GM18951 (cell line): ENCODE results near the gene LRRC10B.
"Not testable (repeated sequence)": the region's sequence is repeated elsewhere in the genome, so short reads cannot be mapped to it uniquely, and the experiment has no call there.

Experiments used
- POLR2A ChIP-seq: IDR thresholded peaks from 4 replicates; pipeline ENCODE4 v1.6.1; 2011; ENCODE audit warnings: mild to moderate bottlenecking; ENCODE audit not compliant: insufficient read length, insufficient read depth; ENCODE audit errors: extremely low read depth
- in situ Hi-C: fragments of 300-500 bp; cut with MboI; formaldehyde crosslinking; loops from one replicate; pipeline ENCODE4 v1.12.0; 2022; ENCODE audit warnings: low sequenced_read_pairs, mixed read lengths, inconsistent platforms; ENCODE audit not compliant: unreplicated experiment

The LRRC10B gene

DNA sequence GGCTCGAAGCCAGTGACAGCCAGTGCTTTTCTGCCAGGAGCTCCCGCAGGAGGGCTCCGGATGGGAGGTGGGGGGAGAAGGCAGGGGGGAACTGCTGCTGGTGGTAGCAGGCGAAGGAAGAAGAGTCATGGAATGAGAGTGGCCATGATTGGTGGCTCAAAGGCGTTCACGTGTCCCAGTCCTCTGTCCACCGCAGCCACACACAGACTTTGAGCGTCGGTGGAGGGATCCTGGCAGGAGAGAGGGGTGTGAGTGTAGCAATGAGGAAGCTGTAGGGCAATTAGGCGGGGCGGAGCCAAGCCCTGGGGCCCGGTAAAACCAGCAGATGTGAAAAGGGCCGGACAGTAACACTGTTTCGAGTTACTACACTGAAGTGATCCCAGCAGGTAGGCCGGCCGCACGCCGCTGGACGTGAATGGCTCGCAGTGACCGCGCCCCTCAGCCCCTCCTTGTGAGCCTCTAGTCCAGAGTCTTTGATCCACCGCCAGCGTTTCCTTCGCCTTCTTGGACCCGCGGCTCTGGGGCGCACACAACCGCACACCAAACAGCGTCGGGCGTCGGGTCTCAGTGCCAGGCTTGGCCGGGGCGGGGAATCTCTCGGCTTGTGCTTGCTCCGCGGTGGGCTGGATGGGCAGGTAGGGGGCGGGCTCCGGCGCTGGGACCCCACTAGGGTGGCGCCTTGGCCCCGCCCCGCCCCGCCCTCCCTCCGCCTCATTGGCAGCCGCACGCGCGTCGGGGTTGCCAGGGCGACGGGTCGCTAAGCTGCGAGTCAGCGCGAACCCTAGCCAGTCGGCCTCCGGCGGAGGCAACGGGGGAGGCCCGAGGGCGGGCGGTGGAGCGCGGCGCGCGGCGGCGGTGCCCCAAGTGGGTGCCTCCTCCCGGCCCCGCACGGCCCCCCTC lies at the start of gene LRRC10B:
Gene LRRC10B (plus strand): TSS at position 788 of the 900 bp plus-strand sequence. CDS start 250 bp downstream, outside the sequence.
- in situ Hi-C loops: no loop called here
- no peak for TF ChIP-seq POLR2A

DNA sequence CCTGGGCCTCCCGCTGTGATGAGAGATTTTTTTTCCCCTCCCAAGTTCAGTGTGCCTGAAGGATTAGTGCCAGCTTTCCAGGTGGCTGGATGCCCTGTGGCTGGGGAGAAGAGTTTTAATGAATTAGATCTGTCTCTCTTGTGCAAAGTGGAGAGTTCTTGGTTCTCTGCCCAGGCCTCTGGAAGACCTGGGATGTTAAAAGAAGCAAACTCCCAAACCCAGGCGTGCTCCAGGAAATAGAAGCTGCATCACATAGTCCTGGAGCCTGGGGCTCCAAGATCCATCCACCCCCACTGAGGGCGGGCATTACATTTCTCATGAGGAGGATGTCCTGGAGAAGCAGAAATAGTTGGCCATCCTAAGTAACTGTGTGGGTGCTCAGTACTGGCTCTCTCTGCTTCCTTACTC lies 48.1 kb upstream of the LRRC10B start:
- no peak for TF ChIP-seq POLR2A
- in situ Hi-C loops: no loop called here

DNA sequence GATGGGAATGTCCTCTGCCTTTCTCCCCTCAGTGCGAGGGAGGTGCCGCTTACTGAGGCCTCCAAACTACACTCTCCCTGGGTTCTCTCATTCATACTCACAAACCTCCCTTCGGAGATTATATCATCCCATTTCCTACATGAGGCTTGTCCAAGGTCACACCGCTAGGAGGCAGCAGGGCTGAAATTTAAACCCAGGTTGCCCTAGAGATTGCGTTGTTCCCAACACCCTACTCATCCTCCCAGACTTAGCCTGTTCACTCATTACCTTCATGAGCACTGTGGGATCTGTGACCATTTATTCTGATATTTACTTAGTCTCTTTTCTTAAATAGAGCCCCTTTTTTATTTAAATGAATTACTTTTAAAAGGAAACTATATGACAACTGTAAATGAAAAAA lies 47.6 kb upstream of the LRRC10B start:
- in situ Hi-C loops: no loop called here
- TF ChIP-seq POLR2A: no peak

DNA sequence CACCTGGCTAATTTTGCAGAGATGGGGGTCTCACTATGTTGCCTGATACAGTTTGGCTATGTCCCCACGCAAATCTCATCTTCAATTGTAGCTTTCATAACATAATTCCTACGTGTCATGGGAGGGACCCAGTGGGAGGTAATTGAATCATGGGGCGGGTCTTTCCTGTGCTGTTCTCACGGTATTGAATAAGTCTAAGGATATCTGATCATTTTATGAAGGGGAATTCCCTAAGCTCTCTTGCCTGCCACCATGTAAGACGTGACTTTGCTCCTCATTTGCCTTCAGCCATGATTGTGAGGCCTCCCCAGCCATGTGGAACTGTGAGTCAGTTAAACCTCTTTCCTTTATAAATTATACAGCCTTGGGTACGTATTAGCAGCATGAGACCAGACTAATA lies 40.9 kb upstream of the LRRC10B start:
- in situ Hi-C loops: not testable (repeated sequence)

DNA sequence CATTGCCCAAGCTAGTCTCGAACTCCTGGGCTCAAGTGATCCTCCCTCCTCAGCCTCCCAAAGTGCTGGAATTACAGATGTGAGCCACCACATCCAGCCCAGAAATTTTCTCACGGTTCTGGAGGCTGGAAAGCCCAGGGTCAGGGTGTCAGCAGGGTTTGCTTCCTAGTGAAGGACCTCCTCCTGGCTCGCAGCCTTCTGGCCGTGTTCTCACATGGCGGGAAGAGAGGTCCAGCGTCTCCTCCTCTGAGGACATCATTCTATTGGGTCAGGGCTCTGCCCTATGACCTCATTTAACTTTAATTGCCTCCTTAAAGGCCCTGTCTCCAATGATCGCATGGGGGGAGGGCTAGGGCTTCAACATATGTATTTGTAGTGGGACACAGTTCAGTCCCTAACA lies 40.5 kb upstream of the LRRC10B start:
- no peak for TF ChIP-seq POLR2A
- in situ Hi-C loops: no loop called here

DNA sequence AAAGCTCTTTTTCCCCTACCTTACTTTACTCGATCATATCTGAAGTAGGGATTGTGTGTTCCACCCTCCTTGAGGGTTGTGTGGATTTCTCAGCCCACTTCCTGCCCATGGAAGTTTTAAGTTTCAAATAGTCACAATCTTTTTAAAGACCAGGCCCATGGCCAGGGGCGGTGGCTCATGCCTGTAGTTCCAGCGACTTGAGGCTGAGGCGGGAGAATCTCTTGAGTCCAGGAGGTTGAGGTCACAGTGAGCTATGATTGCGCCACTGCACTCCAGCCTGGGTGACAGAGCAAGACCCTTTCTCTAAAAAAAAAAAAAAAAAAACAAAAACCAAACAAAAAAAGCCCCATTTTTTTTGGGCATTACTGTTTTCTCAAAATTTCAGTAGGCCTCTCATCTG lies 36.3 kb upstream of the LRRC10B start:
- in situ Hi-C loops: no loop called here
- TF ChIP-seq POLR2A: no peak

DNA sequence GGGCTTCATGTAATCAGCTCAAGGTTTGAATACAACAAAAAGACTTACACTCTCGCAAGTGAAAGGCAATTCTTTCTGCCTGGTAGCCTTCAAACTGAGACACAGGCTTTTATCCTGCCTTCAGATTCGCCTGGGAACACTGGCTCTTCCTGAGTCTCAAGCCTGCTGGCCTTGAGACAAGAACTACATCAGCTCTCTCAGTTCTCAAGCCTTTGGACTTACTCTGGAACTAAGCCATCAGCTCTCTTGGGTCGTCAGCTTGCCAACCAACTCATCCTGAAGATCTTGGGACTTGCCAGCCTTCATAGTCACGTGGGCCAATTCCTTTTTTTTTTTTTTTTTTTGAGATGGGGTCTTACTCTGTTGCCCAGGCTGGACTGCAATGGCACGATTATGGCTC lies 35.7 kb upstream of the LRRC10B start:
- in situ Hi-C loops: no loop called here
- no peak for TF ChIP-seq POLR2A

DNA sequence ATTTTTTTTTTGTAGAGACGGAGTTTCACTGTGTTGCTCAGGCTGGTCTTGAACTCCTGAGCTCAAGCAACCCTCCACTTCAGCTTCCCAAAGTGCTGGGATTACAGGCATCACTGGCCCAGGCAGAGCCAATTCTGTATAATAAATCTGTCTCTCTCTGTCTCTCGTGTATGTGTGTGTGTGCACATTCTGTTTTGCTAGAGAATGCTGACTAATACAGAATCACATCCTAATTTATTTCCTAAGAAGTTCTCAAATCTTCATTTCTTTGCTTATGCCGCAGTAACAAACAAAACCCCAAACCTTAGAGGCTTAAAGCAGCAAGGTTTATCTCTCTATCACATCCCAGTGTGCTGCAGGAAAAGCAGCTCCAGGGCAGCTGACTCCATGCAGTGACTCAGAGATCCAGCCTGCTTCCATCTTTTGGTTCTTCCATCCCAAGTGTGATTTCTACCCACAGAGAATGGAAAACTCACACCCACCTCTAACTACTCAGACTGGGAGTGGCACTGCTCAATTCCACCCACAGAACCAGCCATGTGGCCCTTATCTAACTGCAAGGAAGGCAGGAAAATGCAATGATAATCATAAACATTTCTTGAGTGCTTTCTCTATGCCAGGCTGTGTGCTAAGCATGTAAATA lies 35.1 kb upstream of the LRRC10B start:
- no peak for TF ChIP-seq POLR2A
- in situ Hi-C loops: no loop called here

DNA sequence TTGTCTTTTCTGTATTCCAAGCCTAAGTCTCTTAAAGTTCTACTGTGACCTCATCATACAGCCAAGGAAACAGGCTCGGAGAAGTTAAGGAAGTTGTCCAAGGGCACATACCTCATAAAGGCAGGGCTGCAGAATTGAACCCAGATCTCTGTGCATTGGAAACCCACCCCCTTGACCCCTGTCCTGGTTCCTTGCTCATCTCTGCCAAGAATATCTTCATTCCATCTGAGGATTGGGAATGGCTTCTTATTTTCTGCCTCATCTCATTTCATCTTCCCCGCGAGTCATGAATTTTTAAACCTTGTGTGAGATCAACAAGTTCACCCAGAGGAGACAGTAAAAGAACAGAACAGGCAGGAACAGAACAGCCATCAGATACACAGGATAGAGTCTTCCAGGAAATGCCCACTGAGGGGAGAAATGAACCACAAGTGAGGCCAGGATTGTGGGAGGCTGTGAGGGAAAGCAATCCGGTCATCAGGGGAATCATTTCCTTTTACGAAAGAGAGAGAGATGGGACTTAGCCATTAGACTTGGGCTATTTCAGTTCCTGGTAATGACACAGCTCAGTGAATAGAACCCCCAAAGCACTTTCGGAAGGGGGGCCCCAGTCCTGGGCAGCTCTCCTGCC lies 34.4 kb upstream of the LRRC10B start:
- in situ Hi-C loops: no loop called here
- TF ChIP-seq POLR2A: no peak

DNA sequence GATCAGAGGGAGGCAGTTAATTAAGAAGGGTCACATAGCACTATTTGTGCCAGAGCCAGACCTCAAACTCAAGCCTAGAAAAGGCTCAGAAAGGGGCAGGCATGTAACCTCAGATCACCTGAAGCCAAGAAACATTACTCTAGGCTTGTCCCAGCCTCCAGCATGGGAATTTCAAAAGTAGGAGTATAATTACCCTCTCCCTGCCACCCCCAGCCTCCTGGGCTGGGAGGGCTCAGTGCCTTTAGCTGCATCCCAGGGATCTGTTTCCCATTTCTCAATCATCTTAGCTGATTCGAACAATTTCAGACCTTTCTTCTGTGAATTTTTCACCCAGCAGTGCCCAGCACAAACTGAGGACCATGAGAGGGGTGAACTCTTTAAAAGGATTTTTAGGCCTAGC lies 33.1 kb upstream of the LRRC10B start:
- in situ Hi-C loops: no loop called here
- no peak for TF ChIP-seq POLR2A

DNA sequence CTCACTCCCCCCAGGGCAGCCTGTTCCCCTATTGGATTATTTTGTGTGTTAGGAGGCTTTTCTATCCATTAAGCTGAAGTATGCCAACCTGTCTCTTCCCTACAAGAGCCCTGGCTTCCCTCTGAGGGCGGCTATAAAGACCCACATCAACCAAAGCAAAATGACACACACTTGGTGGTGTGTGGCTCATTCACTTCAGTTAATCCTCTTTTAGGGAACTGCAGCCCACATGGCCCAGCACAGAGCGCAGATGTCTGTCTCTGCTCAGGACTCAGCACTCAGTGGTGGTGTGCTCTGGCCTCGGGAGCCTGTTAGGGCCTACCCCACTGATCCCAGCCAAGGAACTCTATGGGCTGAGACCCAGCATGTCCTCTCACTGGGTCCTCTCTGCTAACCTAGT lies 32.2 kb upstream of the LRRC10B start:
- in situ Hi-C loops: no loop called here

DNA sequence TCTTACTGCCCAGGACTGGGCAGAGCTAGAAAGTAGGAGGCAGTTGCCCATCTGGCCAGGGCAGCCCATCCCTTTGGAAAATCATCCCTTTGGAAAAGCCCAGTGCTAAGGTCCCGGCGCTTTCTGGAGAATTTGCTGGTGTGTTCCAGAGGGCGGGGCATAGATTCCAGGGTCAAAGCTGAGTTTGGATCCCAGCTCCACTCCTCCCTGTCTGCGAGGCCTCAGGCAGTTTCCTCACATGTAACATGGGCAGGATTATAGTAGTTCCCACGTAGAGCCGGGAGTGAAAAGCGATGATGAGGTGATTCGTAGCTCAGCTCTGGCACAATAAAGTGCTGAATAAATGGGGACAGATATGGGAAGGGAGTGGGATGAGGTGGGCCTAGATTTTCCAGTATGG lies 31.4 kb upstream of the LRRC10B start:
- in situ Hi-C loops: no loop called here
- no peak for TF ChIP-seq POLR2A

More for the DNA sequence above, 32.2 kb upstream of the LRRC10B start:
- no peak for TF ChIP-seq POLR2A

DNA sequence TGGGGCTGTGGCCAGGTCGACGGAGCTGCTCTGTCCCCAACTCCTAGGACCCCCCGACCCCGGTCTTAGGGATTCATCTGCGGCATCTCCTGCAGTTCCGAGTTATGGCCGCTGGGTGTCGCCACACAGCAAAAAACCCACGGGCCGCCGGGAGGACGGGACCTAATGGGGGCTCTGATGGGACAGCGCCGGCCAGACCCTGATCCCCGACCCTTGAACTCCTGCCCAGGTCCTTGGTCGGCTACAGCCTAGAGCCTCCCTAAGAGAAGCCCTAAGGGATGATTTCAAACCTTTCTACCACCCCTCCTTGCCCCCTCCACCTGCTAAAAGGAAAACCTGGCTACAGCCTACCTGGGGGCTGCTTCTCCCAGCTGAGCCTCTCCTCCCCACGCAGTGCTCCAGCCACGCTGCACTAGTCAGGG lies 30.8 kb upstream of the LRRC10B start:
- TF ChIP-seq POLR2A: no peak
- in situ Hi-C loops: no loop called here

DNA sequence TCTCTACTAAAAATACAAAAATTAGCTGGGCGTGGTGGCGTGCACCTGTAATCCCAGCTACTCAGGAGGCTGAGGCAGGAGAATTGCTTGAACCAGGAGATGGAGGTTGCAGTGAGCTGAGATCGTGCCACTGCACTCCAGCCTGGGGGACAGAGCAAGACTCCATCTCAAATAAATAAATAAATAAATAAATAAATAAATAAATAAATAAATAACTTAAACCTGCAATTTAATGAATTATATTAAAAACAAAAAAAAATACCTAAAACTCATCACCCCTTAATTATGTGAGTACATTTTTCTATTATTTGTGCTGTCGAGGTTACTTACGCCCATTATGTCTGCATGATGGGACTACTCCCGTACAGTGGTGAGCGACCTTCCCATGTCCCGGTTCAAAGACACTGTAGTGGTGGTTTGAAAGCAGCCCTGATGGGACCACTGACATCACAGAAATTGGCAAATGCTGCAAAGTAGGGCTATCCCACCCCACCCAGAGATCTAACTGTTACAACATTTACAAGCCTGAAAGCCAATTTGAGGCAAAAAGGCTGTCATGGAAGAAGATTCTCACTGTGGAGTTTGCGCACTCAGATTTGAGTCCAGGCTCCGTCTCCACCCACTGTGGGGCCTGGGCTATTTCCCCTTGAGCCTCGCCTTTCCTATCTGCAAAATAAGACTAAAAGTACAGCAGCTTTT lies 29.0 kb upstream of the LRRC10B start:
- in situ Hi-C loops: not testable (repeated sequence)
